Prostate gland (tissue), 2 donors: ENCODE data around the gene MAGOHB.

Experiments used
- POLR2A ChIP-seq: fragments of 450-650 bp; IDR thresholded peaks from one replicate; pipeline ENCODE4 v1.6.1; 2016; ENCODE audit warnings: antibody characterized with exemption, mild to moderate bottlenecking
- TF ChIP-seq, protein P1 (sequence below), 4 experiments: fragments of 200-600 bp in 2 of 4; fragments of 450-650 bp in 2 of 4; sonication (generic) in 2 of 4; IDR thresholded peaks; 1 replicate in 3 of 4; 2 replicates in 1 of 4; pipeline ENCODE4 v1.5.1; 2016 to 2019; ENCODE audit warnings: antibody characterized with exemption in 4 of 4, mild to moderate bottlenecking in 2 of 4, moderate library complexity in 2 of 4

DNA sequence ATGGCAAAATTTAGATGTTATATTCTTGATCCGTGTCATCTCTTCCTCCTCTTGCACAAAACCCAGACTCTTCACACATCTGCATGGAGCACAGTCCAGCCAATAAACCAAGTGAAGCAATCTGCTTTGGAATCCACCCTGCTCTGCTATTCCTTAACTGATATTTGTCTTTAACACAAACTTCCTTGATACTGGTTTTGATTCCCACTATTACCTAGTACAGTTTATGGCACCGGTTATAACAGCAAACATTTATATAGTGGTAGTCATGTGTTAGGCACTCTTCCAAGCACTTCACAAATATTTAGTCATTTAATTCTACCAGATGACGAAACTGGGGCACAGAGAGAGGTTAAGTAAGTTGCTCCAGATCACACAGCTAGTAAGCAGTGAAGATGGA lies 47.9 kb upstream of the MAGOHB start:
- TF ChIP-seq, protein P1, sequence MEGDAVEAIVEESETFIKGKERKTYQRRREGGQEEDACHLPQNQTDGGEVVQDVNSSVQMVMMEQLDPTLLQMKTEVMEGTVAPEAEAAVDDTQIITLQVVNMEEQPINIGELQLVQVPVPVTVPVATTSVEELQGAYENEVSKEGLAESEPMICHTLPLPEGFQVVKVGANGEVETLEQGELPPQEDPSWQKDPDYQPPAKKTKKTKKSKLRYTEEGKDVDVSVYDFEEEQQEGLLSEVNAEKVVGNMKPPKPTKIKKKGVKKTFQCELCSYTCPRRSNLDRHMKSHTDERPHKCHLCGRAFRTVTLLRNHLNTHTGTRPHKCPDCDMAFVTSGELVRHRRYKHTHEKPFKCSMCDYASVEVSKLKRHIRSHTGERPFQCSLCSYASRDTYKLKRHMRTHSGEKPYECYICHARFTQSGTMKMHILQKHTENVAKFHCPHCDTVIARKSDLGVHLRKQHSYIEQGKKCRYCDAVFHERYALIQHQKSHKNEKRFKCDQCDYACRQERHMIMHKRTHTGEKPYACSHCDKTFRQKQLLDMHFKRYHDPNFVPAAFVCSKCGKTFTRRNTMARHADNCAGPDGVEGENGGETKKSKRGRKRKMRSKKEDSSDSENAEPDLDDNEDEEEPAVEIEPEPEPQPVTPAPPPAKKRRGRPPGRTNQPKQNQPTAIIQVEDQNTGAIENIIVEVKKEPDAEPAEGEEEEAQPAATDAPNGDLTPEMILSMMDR (IDR thresholded peaks at IDR 0.05): no peak
- TF ChIP-seq POLR2A: no peak
